ENCODE data around the gene PTPRM.

DNA sequence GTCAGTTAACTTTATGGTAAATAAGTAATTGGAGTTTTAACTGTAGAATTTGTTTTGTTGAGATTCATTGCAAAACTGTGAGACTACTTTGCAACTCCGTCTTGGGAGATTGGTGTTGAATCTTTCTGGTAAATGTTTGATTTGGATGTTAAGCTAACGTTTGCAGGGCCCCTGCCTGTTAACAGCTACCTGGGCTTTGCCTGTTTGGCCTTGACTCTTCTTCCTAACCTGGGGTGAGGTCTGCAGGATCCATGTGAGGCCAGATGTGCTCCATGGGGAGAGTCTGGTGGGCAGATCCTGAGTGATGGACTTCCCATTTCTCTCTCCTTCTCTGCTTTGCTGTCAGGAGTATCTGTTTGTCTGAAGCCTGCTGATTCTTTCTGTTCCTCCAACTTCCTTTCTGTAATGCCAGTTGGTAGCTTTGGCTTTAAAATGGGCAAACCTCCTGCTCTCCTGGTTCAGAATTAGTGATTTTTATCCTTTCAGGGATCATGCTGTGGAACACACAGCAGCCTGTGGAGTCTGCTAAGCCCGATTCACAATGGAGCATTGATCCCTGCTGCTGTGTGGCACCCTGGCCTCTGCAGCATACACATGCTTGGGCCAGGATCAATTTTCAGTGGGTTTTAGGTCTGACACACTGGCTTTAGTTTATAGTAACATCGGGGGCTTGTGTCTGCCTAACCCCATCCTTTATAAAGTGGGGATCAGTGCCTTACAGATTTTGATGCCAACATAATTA lies 36.3 kb downstream of the PTPRM start:
- no peak for TF ChIP-seq POLR2AphosphoS5 (IDR thresholded peaks at IDR 0.05; ENCODE audit: low read depth, low read length)
- TF ChIP-seq, protein P1, sequence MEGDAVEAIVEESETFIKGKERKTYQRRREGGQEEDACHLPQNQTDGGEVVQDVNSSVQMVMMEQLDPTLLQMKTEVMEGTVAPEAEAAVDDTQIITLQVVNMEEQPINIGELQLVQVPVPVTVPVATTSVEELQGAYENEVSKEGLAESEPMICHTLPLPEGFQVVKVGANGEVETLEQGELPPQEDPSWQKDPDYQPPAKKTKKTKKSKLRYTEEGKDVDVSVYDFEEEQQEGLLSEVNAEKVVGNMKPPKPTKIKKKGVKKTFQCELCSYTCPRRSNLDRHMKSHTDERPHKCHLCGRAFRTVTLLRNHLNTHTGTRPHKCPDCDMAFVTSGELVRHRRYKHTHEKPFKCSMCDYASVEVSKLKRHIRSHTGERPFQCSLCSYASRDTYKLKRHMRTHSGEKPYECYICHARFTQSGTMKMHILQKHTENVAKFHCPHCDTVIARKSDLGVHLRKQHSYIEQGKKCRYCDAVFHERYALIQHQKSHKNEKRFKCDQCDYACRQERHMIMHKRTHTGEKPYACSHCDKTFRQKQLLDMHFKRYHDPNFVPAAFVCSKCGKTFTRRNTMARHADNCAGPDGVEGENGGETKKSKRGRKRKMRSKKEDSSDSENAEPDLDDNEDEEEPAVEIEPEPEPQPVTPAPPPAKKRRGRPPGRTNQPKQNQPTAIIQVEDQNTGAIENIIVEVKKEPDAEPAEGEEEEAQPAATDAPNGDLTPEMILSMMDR (IDR thresholded peaks at IDR 0.05) = no peak
- TF ChIP-seq RAD21 (IDR thresholded peaks at IDR 0.05; ENCODE audit: low read length) = no peak
- TF ChIP-seq EP300 (IDR thresholded peaks at IDR 0.05; ENCODE audit: borderline replicate concordance in 1 of 2, low read depth in 1 of 2, low read length in 1 of 2) = no peak
- no peak for TF ChIP-seq EZH2phosphoT487 (IDR thresholded peaks at IDR 0.05; ENCODE audit: borderline replicate concordance, low read depth)
- no peak for TF ChIP-seq ELF1 (IDR thresholded peaks at IDR 0.05)
- TF ChIP-seq IRF3 (IDR thresholded peaks at IDR 0.05; ENCODE audit: low read depth, low read length) = no peak
- no peak for TF ChIP-seq MXI1 (IDR thresholded peaks at IDR 0.05; ENCODE audit: low read depth, low read length)
